HG03064 (cell line): Measurements from ENCODE around the gene STX1B.

Experiments
- ATAC-seq: cut with Tn5 transposase; IDR thresholded peaks from one replicate; pipeline ENCODE4 v1.9.1; 2021; ENCODE audit warnings: low read depth; ENCODE audit not compliant: unreplicated experiment

Gene STX1B

DNA sequence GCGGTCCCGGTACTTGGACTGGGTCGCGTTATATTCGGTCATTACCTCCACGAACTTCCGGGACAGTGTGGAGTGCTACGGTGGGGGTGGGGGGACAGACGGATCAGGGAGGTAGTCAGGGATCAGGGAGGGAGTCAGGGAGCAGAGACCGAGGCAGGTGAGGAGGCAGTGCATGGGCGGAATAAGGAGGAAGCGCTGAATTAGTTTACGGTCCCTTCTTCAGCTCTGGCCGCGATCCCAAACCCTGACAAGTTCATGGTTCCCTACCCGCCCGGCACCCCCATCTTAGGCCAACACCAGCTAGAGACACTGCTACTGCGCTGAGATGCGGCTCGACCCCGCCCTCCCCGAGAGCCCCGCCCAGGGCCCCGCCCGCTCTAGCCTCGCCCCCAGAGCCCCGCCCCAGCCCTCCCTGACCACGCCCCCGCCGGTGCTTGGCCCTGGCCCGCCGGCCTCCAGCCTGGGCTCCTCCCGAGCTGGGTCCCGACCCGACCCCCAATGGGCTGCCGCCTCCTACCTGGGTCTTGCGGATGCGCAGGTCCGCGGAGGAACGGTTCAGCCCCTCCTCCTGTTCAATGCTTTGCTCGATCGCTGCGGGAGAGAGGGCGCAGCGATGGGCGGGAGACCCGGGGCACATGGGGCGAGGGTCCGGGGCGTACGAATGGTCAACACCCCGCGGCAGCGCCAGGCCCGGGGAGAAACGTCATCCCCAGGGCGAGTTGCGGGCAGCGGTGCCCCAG lies 13.3 kb downstream of the STX1B start:
- ATAC-seq, result peak; percentile 69

DNA sequence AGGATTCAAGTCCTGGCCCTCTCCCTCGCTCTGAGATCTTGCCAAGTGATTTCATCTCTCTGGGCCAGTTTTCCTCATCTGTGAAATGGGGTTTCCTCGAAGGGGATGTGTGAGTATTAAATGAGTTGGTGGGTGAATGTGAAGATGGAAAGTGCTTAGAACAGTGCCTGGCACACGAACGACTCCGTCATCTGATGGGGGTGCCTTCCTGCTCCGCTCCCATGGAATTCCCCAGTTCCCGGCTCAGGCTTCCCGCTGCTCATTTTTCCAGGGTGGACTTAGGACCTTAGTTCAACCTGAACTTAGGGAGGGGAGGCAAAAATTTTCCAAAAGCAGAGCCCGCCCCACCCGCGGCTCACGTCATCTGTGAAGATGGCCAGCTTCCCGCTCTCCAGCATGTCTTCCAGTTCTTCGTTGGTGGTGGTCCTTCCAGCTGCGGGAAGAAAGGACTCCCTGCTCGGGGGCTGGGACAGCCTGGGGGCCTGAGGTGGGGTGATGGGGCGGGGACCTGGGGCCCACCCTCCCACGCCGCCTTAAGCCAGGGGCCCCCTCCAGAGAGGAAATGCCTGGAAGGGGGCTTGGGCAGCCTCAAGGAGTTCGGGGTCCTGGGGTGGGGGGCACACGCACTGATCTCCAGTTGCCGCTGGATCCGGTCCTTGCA lies 14.0 kb downstream of the STX1B start:
- ATAC-seq, result no peak

DNA sequence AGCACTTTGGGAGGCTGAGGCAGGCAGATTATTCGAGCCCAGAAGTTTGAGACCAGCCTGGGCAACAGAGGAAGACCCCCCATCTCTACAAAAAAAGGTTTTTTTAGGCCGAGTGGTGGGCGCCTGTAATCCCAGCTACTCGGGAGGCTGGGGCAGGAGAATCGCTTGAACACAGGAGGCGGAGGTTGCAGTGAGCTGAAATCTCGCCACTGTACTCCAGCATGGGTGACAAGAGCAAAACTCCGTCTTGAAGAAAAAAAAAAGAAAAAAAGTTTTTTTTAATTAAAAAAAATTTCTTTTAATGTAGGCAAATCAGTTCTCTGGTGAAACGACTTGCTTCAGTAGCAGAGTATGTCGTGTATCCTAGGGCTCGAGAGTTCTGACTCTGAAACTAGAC lies 14.5 kb downstream of the STX1B start:
- no peak for ATAC-seq

DNA sequence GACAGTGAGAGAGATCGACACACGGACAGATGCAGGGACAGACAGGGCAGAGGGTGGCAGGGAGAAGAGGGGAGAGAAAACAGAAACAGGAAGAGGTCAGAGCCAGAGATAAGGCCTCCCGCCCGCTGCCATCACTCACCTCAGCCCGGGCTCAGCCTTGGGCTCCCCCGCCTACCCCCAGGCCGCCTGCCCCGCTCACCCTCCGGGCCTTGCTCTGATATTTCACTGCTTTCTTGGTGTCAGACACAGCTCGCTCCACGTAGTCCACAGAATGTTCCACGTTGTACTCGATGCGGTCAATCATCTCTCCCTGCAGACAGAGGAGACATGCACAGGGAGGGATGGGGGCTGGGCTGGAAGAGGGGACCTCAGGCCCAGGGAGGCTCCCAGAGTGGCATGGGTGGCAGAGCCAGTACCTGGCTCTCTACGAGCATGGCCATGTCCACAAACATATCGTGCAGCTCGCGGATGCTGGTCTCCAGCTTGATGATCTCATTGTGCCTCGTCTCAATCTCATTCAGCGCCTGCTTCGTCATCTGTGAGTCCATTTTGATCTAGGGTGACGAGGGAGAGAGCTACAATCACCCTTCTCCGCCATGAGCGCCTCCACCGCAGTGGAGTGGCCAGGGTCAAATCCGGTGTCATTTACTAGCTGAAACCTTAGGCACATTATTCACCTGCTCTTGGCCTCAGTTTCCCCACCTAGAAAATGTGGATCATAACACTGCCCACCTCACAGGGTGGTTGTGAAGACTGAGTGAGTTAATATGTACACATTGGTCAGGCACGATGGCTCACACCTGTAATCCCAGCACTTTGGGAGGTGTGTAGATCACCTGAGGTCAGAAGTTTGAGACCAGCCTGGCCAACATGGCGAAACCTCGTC lies 17.3 kb downstream of the STX1B start:
- ATAC-seq, result no peak

DNA sequence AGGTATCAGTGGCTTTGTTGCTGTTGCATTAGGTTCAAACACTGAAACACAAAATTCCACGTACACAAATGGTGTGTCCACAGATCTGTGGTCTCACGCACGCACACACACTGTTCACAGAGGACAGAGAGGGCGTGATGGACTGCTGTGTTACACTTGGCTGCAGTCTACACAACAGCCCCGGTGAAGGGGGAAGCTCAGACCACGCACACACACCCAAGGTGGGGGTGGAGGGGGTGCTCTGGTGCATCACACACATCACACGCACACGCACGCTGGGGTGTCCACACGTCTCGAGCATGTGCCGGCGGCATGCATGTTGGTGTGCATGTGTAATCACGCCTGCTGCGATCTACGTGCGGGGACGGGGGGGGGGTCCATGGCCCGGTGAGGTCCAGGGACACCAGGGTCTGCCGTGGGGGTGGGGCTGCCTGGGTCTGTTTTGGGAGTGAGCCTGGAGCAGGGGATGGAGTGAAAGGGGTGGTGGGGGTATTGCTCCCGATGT lies 18.1 kb downstream of the STX1B start:
- no peak for ATAC-seq

DNA sequence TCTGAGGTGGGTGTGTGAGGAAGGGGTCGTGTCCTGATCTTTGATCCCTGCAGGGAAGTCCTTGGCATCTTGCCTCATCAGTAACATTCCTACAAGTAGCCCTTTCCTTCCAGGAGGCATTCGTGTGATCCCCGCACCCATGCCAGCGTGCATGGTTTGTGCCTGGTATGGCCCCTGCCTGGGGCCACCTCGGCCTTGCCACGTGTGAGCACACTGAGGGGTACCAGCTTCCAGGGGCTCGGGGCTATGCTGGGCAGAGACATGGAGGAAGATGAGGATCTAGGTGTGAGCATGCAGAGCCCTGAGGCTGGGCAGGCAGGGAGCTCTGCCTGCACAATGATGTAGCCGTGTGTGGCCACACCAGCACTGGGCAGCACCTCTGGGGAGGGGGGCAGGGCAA lies 19.4 kb downstream of the STX1B start:
- no peak for ATAC-seq

DNA sequence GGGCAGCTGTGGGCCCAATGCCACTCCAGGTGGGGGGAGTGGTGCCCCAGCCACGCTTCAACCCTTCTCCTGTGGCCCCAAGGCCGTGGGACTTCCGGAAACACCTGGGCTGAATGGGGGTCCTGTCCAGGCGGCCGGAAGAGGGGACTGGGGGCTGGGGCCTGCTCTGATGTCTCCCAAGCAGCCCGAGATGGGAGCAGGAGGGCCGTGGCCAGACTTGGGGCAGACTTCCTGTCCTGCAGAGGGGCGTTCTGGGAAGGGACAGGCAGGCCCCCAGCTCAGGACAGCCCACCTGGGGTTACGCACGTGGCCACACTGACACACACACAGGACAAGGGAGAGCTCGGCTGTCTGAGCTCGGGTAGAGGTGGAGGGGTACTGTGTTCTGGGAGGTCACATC lies 20.3 kb downstream of the STX1B start:
- no peak for ATAC-seq

DNA sequence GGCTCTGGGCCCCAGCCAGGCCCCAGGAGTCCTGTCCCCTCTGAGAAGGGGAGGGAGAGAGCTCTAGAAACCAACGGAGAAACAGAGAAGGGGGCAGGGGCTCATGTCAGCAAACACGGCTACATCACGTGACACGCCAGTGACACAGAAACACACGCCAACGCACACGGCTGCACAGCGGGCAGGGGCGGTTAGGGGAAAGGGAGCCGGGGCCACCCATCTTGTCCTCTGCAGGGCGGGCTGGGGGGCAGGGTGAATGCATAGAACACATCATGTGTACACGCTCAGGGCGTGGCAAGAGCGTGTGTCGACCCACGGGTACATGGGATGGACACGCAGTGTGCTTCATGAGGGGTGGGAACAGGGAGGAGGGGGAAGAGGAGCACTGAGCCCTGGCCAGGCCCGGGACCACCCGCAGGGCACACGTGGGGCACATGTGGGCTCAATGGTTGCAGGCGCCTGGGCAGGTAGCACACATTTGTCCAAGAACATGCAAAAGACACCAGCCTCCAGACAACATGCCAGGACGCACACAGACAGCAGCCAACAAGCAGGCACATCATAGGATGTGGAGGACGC lies 20.9 kb downstream of the STX1B start:
- no peak for ATAC-seq

DNA sequence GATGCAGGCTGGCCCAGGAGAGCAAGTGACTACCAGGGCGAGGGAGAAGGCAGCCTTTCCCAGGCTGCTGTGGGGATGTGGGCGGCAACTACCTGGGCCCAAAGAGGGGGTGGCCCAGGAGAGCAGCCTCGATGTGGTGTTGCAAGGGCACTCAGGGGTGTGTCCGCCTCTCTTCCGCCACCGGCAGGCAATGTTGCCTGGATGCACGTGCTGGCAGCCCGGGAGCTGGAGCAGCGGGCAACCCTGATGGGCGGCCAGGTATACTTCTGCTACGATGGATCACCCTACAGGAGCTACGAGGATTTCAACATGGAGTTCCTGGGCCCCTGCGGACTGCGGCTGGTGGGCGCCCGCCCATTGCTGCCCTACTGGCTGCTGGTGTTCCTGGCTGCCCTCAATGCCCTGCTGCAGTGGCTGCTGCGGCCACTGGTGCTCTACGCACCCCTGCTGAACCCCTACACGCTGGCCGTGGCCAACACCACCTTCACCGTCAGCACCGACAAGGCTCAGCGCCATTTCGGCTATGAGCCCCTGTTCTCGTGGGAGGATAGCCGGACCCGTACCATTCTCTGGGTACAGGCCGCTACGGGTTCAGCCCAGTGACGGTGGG lies 22.8 kb downstream of the STX1B start:
- no peak for ATAC-seq

DNA sequence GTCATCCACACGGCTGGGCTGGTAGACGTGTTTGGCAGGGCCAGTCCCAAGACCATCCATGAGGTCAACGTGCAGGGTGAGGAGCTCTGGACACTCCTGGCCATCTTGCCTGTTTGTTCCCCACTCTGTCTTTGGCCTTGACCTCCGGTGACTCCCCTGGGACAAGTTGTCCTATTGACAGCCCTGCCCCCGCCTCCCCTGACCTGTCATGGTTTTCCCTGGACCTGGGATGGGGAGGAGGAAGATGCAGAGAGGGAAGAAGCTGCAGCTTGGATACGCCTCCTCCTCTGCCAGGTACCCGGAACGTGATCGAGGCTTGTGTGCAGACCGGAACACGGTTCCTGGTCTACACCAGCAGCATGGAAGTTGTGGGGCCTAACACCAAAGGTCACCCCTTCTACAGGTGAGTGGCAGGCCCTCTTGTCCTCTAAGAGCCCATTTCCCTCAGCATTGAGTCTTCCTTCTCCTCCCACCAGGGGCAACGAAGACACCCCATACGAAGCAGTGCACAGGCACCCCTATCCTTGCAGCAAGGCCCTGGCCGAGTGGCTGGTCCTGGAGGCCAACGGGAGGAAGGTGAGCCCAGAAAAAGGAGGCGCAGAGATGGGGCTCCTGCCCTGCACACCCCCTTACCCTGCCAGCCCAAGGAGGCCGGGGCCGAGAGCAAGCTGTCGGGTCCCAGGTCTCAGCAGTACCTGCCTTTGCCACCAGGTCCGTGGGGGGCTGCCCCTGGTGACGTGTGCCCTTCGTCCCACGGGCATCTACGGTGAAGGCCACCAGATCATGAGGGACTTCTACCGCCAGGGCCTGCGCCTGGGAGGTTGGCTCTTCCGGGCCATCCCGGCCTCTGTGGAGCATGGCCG lies 24.1 kb downstream of the STX1B start:
- no peak for ATAC-seq

DNA sequence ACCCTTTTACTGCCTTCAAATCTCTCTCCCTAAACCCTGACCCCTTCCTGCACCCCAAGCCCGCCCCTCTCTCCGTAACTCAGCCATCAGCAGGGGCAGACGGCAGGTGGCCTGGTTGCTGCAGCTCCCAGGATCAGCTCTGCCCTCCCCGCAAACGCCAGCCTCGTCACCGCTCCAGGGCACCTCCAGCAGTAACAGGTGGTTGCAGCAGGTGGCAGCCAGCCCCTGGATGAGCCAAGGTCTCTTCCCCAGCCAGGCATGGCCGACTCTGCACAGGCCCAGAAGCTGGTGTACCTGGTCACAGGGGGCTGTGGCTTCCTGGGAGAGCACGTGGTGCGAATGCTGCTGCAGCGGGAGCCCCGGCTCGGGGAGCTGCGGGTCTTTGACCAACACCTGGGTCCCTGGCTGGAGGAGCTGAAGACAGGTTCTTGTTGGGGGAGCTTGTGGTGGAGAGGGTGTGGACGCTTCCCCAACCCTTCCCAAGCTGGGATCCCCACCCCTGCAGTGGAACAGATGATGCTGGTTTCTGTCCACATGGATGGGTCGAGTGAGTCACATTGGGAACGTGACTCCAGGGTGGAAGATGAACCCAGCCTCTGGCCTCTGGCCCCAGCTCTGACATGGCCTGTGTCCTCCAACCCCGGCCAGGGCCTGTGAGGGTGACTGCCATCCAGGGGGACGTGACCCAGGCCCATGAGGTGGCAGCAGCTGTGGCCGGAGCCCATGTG lies 24.9 kb downstream of the STX1B start:
- ATAC-seq, result no peak

DNA sequence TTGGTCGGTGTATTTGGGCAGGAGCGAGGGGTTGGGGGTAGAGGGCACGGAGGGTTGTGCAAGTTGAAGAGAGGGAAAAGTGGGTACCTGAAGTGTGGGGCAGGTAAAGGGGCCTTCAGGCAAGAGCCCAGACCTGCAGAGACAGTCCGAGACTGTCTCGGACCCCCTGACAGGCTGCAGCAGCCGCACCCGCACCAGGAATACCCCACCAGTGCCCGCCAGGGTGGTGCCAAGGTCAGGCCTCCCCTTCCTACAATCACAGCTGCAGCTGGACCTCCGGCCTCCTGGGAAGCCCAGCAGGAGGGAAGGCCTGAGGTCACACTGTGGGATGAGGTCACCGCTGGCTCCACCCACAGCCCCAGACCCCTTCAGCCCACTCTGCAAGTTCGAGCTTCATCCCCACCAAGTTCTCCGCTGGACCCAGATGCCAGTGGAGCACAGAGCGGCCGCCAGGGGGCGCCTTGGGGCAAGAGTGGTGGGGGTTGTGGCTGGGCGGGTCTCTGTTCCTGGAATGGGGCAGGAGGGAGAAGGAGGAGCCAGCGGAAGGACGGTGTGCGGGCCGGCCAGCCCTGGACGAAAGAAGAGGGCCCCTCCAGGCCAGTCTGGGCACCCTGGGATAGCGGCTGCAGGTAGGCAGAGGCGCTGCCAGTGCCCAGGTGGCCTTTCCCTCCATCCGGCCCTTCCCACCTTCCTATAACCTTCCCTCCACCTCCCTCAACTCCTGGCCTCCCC lies 25.6 kb downstream of the STX1B start, which contains the start of gene HSD3B7:
TSS of gene HSD3B7 (plus strand) at position 539 of the 732 bp plus-strand sequence. CDS start 452 bp downstream, outside the sequence.
- no peak for ATAC-seq

DNA sequence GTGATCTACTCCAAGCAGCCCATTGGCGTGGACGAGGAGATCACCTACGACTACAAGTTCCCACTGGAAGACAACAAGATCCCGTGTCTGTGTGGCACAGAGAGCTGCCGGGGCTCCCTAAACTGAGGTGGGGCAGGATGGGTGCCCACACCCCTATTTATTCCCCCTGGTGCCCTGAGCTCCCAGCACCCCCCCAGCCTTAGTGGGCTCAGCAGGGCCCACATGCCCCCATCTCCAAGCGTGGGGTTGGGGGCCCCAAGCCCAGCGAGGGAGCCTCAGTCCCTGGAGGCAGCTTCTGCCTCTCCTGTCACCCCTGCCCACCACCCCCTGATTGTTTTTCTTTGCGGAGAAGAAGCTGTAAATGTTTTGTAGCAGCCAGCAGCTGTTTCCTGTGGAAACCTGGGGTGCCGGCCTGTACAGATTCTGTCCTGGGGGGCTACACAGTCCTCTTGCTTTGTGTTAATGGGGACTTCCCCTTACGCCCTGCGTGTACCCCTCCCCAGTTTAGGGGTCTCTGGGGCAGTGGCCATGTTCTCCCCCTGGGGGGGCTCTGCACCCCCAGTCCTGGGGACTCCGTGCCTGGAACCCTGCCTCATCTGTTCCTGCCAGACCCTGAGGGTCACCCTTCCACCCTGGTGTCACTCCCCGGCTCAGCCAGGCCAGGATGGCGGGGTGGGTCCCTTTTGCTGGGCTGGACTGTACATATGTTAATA lies 26.4 kb downstream of the STX1B start:
- ATAC-seq, result no peak

DNA sequence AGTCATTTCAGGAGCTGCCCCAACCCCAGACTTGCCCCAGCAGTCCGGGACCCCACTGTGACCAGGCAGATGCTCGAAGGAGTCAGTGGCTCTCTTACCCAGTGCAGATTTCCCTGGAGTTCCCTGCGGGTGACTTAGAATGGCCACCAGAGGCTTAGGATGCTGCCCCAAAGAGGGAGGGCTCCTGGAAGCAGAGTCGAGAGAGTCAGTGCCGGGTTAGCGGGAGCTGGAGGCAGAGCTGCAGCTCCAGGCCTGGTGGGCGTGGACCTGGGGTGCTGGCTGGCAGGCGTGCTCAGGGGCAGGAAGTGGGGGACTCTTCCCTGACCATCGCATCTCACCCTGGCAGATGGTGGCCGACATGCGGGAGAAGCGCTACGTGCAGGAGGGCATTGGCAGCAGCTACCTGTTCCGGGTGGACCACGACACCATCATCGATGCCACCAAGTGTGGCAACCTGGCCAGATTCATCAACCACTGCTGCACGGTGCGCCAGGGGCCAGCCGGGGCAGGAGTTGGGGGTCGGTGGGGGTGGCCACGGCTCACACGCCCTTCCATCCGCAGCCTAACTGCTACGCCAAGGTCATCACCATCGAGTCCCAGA lies 27.0 kb downstream of the STX1B start:
- ATAC-seq, result no peak

DNA sequence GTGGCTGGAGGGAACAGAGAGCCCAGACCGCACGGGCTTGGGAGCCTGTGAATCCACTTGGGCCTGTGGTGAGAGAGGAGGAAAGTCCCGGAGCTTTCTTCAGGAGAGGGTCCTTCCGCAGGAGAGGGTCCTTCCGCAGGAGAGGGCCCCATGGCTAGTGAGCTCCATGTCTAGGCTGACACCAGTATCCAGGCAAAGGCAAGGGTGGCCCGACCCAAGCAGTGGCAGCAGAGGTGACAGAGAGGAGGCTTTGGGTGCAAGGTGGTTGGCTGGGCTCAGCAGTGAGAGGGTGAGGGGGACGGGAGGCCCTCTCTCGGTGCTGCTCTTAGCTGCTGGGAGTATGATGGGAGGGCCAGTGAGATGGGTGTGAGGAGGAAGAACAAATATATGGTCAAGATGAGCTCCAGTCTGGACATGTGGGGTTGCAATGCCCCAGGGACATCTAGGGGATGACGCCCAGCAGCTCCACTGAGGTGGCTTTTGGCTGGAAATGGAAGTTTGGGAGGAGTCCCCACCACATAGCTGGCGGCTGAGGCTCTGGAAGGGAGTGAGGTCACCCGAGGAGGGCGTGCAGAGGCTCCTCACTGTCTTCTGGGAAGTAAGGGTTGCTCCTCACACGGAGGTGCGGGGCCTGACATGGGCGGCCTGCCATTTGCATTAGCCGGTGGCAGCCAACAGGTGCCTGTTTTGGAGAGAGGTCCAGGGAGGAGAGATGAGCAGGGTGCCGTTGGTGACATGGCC lies 27.7 kb downstream of the STX1B start:
- no peak for ATAC-seq

DNA sequence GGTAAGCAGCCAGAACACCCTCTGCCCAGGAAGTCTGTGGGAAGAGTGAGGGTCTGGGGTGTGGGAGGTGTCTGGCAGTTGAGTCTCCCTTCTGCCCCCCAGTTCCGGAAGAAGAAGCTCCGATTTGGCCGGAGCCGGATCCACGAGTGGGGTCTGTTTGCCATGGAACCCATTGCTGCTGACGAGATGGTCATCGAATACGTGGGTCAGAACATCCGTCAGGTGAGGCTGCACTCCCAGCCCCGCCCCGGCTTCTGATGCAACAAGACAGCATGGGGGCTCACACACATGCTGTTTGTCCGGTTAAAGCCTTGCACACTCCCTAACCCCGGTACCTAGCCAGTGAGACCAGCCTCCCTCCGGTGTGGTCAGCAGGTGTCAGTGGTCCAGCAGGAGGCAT lies 29.5 kb downstream of the STX1B start:
- ATAC-seq, result no peak
